Thyroid gland (tissue), 4 donors: ENCODE results near the gene SLC44A1. TPM values are rescaled to one million over a fixed set of nuclear protein-coding genes. Genes with fewer than 3 reads are reported as not detected.
A peak's percentile ranks its signal among the peaks of the same experiment; 100 is the strongest.

Experiments used
- DNase-seq, 2 donors: peaks; one replicate each; pipeline ENCODE4 v3.0.0-alpha.2; 2019
- H3K27ac ChIP-seq, 3 donors: fragments of 200-600 bp; sonication (generic); 1 replicate in 2 of 3; 2 replicates in 1 of 3; pipeline ENCODE4 v1.5.1; 2016 to 2019; ENCODE audit warnings: mild to moderate bottlenecking in 1 of 3, moderate library complexity in 1 of 3
- H3K27me3 ChIP-seq: fragments of 200-600 bp; sonication (generic); one replicate; pipeline ENCODE4 v1.5.1; 2019
- H3K36me3 ChIP-seq, 2 donors: fragments of 200-600 bp; sonication (generic); one replicate each; pipeline ENCODE4 v1.5.1; 2016 to 2019
- H3K4me1 ChIP-seq, 2 donors: fragments of 200-600 bp; sonication (generic); one replicate each; pipeline ENCODE4 v1.5.1; 2017 to 2019
- H3K4me3 ChIP-seq, 3 donors: fragments of 200-600 bp; sonication (generic); replicated peaks in 1 of 3; 1 replicate in 2 of 3; 2 replicates in 1 of 3; pipeline ENCODE4 v1.5.1; 2016; ENCODE audit warnings: mild to moderate bottlenecking in 1 of 3
- H3K9me3 ChIP-seq: fragments of 200-600 bp; sonication (generic); one replicate; pipeline ENCODE4 v1.5.1; 2017
- POLR2A ChIP-seq, 2 donors: fragments of 450-650 bp; IDR thresholded peaks; one replicate each; pipeline ENCODE4 v1.6.1; 2017; ENCODE audit warnings: antibody characterized with exemption in 2 of 2, mild to moderate bottlenecking in 2 of 2, moderate library complexity in 1 of 2
- WGBS, 2 donors: methylation state at CpG; one replicate each; pipeline ENCODE4 v1.1.5; 2017; 5-methylcytosine and 5-hydroxymethylcytosine counted together
- intact Hi-C: fragments of 100-400 bp; cut with DNase I; formaldehyde crosslinking; loops from one replicate; pipeline ENCODE4 v1.15.1; 2023
- total RNA-seq, 4 donors: library from RNA; depleted of rRNA; stranded (reverse); fragments of >200 nt; gene quantifications; one replicate each; pipeline ENCODE4 v1.2.3, GENCODE V29; 2016
- TF ChIP-seq, protein P1 (sequence below), 6 experiments: fragments of 200-600 bp in 3 of 6; fragments of 450-650 bp in 3 of 6; sonication (generic) in 3 of 6; IDR thresholded peaks; one replicate each; pipeline ENCODE4 v1.5.1; 2016 to 2019; ENCODE audit warnings: antibody characterized with exemption in 6 of 6, mild to moderate bottlenecking in 2 of 6, inconsistent platforms in 1 of 6, moderate library complexity in 1 of 6

SLC44A1 gene
- total RNA-seq, 4 donors from 2014 or later: 102 to 144 (median 132) TPM

DNA sequence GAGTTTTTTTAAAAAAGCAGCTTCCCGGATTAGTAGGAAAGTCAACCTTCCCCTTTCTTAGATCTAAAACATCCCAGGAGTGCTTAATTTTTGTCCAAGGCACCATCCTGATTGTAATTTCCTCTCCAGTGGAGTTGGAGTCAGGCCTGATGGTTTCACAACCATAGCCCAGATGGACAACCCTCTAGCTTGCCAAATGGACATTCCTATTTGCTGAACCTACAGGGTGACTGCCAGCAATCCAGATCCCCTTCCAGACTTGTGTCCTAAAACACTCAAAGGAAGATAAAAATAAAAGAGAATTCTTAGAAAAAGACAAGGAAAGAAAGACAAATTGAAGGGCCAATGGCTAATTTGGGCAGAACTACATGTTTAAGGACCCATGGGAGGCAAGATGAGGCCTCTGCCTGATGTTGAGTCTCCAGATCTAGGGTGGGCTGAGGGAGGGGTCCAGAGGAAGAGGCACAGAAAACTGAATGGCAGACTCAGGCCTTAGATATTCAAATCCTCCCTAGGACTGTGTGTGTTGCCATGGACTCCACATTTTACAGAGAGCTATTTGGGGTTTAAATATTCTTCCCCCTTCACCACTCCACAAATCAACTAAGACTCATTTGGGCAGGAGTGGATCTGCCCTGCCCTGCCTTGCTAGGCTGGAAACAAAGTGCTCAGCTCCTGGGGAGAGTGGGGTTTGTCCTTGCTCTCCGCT, 38.5 kb upstream of the SLC44A1 start:
- no peaks in the 10 kb centered on the region for H3K9me3 ChIP-seq
- no peaks in the 10 kb centered on the region for H3K27me3 ChIP-seq
- intact Hi-C loops: no loop called here
- TF ChIP-seq, protein P1, sequence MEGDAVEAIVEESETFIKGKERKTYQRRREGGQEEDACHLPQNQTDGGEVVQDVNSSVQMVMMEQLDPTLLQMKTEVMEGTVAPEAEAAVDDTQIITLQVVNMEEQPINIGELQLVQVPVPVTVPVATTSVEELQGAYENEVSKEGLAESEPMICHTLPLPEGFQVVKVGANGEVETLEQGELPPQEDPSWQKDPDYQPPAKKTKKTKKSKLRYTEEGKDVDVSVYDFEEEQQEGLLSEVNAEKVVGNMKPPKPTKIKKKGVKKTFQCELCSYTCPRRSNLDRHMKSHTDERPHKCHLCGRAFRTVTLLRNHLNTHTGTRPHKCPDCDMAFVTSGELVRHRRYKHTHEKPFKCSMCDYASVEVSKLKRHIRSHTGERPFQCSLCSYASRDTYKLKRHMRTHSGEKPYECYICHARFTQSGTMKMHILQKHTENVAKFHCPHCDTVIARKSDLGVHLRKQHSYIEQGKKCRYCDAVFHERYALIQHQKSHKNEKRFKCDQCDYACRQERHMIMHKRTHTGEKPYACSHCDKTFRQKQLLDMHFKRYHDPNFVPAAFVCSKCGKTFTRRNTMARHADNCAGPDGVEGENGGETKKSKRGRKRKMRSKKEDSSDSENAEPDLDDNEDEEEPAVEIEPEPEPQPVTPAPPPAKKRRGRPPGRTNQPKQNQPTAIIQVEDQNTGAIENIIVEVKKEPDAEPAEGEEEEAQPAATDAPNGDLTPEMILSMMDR (IDR thresholded peaks at IDR 0.05): no peak
- TF ChIP-seq POLR2A (IDR thresholded peaks at IDR 0.05): no peak
- 82 to 90% methylated on average over 2 of the region's 2 CpGs for WGBS, 2 donors
- no peaks in the 10 kb centered on the region for H3K4me1 ChIP-seq
- DNase-seq: peak; percentile 15 to 27
- H3K4me3 ChIP-seq: no peak overlapping the region
- H3K27ac ChIP-seq: peak overlapping the region in 2 of 3 donors; percentile 31 to 44
- H3K36me3 ChIP-seq: no peaks in the 10 kb centered on the region

DNA sequence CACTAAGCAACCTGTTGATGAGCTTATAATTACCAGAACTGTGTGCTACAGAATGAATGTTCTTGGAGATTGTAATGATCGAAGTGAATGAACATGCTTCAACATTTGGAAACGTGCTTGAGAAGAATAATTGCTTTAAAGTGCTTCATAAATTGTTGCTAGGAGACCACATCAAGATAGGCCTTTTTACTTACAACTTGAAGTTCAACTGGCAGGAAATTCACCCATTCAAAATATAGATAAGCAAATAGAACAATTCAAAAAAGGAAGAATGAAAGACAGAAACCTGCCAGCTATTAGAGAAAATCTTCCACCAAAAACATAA, 38.0 kb upstream of the SLC44A1 start:
- no peak for DNase-seq
- no peak for TF ChIP-seq POLR2A (IDR thresholded peaks at IDR 0.05)
- TF ChIP-seq, protein P1 (IDR thresholded peaks at IDR 0.05): no peak
- Histone ChIP-seq H3K27me3 (no peaks in the 10 kb centered on the region), H3K4me1 (no peaks in the 10 kb centered on the region), H3K36me3 (no peaks in the 10 kb centered on the region), H3K4me3 (no peak overlapping the region), H3K9me3 (no peaks in the 10 kb centered on the region), H3K27ac (peak overlapping the region in 2 of 3 donors; percentile 31 to 44)
- intact Hi-C loops: no loop called here
- WGBS, 2 donors: 51 to 59% methylated on average over 2 of the region's 2 CpGs

DNA sequence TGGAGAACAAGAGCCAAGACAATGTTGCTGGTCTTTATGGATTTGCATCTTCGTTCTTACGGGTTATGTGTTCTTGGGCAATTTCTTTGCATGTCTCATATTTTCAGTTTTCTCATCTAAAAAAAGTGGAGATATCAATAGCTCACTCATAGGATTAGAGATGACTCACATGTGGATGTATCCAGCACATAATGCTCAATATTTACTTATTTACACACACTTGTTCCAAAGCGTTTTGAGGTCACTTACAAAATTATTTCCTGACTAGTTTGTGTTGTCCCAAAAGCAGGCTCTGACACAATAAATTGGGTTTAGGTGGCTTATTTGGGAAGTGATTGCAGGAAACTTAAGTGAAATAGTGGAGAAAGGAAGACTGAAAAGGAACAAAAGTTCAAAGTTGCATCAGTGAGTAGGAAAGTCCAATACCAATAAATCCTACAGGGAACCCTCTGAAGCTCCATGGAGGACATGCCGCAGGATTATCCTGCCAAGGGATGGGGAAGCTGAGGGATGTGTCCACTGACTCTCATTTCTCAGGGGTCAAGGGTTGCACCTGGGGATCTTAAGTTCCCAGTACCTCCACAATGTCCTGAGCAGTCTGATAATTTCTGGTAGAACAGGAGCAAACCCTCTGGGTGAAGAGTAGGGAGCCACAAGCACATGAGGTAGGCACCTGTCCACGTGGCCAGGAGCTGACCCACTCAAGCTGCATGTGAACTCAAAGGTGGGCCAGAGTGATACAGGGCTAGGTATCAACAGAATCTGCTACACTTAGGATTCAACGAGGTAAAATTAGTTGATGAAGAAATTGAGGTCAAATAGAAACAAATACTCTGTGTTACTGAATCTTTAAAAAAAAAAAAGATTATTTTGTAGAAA, 37.4 kb upstream of the SLC44A1 start:
- Histone ChIP-seq H3K27ac (no peak overlapping the region), H3K27me3 (no peaks in the 10 kb centered on the region), H3K4me1 (no peaks in the 10 kb centered on the region), H3K4me3 (no peak overlapping the region), H3K9me3 (no peaks in the 10 kb centered on the region), H3K36me3 (no peaks in the 10 kb centered on the region)
- no peak for TF ChIP-seq POLR2A (IDR thresholded peaks at IDR 0.05)
- TF ChIP-seq, protein P1 (IDR thresholded peaks at IDR 0.05): no peak
- intact Hi-C loops: no loop called here
- 83 to 87% methylated on average over 6 of the region's 6 CpGs for WGBS, 2 donors
- no peak for DNase-seq

DNA sequence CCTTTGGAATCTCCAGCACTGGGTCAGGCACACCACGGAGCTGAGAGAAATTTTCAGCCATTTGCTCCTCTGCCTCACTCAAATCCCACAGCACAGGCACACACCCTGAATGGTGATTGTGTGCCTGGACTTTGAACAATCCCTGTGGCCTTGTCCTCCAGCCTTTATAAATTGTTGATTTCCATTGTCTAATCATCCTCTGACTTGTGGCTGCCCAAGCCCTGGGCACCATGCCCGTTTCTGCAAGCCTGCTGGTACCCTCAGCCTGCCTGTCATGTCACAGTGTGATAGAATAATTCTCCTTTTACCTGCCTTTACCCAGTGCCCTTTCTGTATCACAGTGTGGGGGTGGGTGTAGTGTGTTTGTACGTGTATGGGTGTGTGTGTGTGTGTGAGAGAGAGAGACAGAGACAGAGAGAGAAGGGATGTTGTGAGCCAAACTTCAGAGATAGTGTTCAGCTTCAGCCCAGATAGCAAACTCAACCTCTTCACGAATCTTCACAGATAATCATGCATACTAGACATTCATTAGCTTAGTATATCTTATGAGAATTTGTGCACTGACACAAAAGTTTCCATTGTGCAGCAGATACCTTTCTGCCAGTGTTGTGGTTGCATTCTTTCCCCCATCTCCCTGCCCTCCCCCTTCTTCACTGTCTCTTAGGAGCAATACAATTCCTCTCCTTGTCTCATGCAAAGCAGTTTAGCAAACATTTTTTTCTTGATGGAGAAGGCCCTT, 27.8 kb upstream of the SLC44A1 start:
- intact Hi-C loops: no loop called here
- 54 to 75% methylated on average over 4 of the region's 4 CpGs for WGBS, 2 donors
- Histone ChIP-seq H3K27me3 (no peaks in the 10 kb centered on the region), H3K36me3 (no peaks in the 10 kb centered on the region), H3K9me3 (no peaks in the 10 kb centered on the region), H3K4me1 (peaks cover 0 to 8% of the 10 kb centered on the region in 2 donors), H3K27ac (no peak overlapping the region), H3K4me3 (no peak overlapping the region)
- DNase-seq: no peak
- TF ChIP-seq, protein P1 (IDR thresholded peaks at IDR 0.05): no peak
- no peak for TF ChIP-seq POLR2A (IDR thresholded peaks at IDR 0.05)
